Measurements from ENCODE around the gene MFRP.

- no peak for TF ChIP-seq CTCF (IDR thresholded peaks at IDR 0.05)
- TF ChIP-seq POLR2AphosphoS5 (IDR thresholded peaks at IDR 0.05): no peak
These were observed 28.8 kb downstream of the MFRP start for GRCh38 chr11:119317592-119318239.
